Adipocyte (in vitro differentiated cells): ENCODE data around the gene CASP8.
"Not testable (repeated sequence)": the region's sequence is repeated elsewhere in the genome, so short reads cannot be mapped to it uniquely, and the experiment has no call there.

Experiments used
- DNase-seq: peaks from one replicate; pipeline ENCODE4 v3.0.0-alpha.2; 2015; ENCODE audit warnings: low read depth
- H3K27me3 ChIP-seq: replicated peaks from 2 replicates; pipeline ENCODE4 v1.7.0; 2013; ENCODE audit warnings: mild to moderate bottlenecking, low read length, moderate library complexity; ENCODE audit not compliant: control insufficient read depth, insufficient read depth
- H3K36me3 ChIP-seq: 2 replicates; pipeline ENCODE4 v1.7.0; 2013; ENCODE audit warnings: low read length, mild to moderate bottlenecking, moderate library complexity; ENCODE audit not compliant: control insufficient read depth, insufficient read depth, severe bottlenecking
- H3K4me1 ChIP-seq: 2 replicates; pipeline ENCODE4 v1.7.0; 2013; ENCODE audit warnings: mild to moderate bottlenecking, low read length, moderate library complexity; ENCODE audit not compliant: control insufficient read depth, insufficient read depth
- H3K4me3 ChIP-seq: 2 replicates; pipeline ENCODE4 v1.7.0; 2013; ENCODE audit warnings: mild to moderate bottlenecking, low read length, moderate library complexity
- H3K9ac ChIP-seq: 2 replicates; pipeline ENCODE4 v1.7.0; 2013; ENCODE audit warnings: mild to moderate bottlenecking, low read length, moderate library complexity
- H3K9me3 ChIP-seq: 2 replicates; pipeline ENCODE4 v1.7.0; 2013; ENCODE audit warnings: mild to moderate bottlenecking, low read length, moderate library complexity; ENCODE audit not compliant: control insufficient read depth

CASP8 gene

DNA sequence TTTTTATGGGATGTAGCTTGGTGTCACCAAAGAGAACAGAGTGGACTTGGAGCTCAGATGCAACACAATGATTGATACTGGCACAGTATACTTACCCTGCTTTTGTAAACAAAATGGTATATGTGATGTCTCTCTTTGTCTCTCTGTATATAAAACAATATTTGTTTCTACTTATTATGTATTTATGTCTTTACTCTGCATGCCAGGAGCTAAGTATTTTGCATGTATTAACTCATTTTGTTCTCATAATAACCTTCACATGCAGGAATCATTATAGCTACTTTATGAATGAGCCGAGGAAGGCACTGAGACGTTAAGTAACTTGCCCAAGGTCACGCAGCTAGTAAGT lies 27.9 kb upstream of the CASP8 start:
- H3K4me1 ChIP-seq: peaks cover 38% of the 10 kb centered on the region
- H3K36me3 ChIP-seq: no peaks in the 10 kb centered on the region
- no peak for DNase-seq
- H3K9ac ChIP-seq: no peak overlapping the region
- no peaks in the 10 kb centered on the region for H3K9me3 ChIP-seq
- H3K27me3 ChIP-seq: no peaks in the 10 kb centered on the region
- no peak overlapping the region for H3K4me3 ChIP-seq

DNA sequence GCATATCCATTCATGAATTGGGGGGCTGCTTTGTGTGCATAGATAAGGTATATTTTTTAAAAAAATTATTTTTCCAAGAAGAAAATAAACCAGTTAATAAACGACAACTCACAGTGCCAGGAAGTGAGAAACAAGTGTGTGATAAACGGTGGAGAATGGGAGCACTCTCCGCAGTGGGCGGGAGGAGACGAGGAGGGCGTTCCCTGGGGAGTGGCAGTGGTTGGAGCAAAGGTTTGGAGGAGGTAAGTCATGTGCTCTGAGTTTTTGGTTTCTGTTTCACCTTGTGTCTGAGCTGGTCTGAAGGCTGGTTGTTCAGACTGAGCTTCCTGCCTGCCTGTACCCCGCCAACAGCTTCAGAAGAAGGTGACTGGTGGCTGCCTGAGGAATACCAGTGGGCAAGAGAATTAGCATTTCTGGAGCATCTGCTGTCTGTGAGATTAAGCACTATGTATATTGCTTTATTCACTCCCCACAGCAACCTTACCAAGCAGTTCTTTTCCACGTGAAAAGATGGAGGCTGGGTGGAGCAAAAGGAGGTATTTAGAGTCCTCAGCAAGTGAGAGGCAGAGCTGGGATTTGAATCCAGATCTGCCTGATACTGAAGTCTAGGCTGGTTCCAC lies 27.0 kb upstream of the CASP8 start:
- H3K4me3 ChIP-seq: no peak overlapping the region
- DNase-seq: no peak
- H3K36me3 ChIP-seq: no peaks in the 10 kb centered on the region
- H3K9ac ChIP-seq: peak overlapping the region; percentile 49
- no peaks in the 10 kb centered on the region for H3K9me3 ChIP-seq
- H3K27me3 ChIP-seq: no peaks in the 10 kb centered on the region
- peaks cover 38% of the 10 kb centered on the region for H3K4me1 ChIP-seq

DNA sequence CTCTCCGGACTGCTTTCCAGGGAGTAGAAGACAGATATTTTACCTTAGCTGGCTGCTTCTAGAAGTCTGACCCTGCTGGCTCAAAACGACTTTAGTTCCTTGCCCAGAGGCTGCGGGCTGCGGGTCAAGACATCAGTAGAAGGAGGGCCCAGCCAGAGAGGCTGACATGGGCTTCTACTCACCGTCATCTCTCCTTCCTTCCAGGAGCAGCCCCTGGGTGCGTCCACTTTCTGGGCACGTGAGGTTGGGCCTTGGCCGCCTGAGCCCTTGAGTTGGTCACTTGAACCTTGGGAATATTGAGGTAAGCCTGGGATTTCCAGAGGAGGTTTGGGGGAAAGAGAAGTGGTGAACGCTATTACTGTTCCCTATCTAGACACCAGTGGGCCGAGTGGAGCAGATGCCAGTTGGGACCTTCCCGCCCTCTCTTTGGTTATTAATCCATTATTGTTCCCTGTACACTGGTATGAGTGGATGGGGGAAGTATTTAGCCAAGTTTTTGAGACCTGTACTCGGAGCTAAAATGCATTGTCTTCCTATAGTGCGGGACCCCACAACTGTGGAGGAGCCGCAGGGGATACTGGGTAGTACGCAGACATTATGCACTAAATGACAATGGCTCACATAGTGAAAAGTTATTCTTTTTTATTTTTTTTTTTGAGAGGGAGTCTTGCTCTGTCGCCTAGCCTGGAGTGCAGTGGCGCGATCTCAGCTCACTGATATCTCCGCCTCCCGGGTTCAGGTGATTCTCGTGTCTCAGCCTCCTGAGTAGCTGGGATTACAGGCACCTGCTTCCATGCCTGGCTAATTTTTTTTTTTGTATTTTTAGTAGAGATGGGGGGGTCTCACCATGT lies 26.3 kb upstream of the CASP8 start:
- Histone ChIP-seq H3K9ac (no peak overlapping the region), H3K36me3 (no peaks in the 10 kb centered on the region), H3K4me1 (peaks cover 31% of the 10 kb centered on the region), H3K27me3 (no peaks in the 10 kb centered on the region), H3K4me3 (no peak overlapping the region), H3K9me3 (no peaks in the 10 kb centered on the region)
- no peak for DNase-seq

DNA sequence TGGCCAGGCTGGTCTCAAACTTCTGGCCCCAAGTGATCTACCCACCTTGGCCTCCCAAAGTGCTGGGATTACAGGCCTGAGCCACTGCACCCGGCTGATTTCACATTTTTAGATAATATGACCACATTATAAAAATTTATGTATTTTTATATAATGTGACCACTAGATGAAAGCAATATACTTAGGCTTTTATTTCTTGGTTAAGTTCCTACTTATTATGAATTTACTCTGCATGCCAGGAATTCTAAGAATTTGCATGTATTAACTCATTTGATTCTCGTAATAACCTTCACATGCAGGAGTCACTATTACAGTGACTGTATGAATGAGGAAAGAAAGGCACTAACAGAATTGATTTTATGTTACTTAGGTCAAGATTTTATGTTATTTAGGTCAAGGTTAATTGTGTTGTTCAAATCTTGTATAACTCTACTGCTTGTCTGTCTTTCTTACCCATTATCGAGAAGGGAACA lies 25.6 kb upstream of the CASP8 start:
- H3K36me3 ChIP-seq: no peaks in the 10 kb centered on the region

DNA sequence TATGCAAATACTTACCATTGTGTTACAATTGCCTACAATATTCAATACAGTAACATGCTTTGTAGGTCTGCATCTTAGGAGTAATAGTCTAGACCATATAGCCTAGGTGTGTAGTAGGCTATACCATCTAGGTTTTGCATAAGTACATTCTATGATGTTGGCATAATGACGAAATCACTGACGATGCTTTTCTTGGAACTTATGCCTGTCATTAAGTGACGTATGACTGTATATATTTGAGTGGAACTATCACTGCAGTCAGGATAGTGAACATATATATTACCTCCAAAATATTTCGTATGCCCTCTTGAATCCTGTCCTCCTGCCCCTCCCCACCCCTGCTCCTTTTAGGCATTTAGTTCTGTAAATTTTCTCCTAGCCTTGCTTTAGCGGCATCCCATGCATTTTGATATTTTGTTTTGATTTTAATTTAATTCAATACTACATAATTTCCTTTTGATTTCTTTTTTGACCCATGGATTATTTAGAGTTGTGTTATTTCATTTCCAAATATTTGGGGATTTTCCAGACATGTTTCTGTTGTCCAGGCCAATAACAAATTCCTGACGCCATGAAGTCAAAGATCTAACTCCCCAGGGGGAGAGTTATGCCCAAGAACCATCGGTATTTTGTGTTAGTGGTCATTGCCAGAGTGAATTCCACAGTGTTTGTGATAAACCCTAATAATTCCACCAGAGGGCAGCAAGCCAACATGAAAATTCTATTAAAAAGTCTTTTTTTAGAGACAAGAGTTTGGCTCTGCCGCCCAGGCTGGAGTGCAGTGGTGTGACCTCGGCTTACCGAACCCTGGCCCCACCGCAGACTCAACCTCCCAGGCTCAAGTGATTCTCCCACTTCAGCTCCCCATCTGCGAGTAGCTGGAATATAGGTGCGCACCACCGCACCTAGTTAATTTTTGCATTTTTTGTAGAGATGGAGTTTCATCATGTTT lies 24.2 kb upstream of the CASP8 start:
- Histone ChIP-seq H3K9ac (peak overlapping the region; percentile 71), H3K27me3 (no peaks in the 10 kb centered on the region), H3K4me3 (peak overlapping the region; percentile 69), H3K36me3 (no peaks in the 10 kb centered on the region), H3K4me1 (peaks cover 34% of the 10 kb centered on the region), H3K9me3 (no peaks in the 10 kb centered on the region)
- peak; percentile 94 for DNase-seq

More for the DNA sequence above, 25.6 kb upstream of the CASP8 start:
- Histone ChIP-seq H3K9me3 (no peaks in the 10 kb centered on the region), H3K27me3 (no peaks in the 10 kb centered on the region), H3K4me1 (peaks cover 29% of the 10 kb centered on the region), H3K9ac (no peak overlapping the region), H3K4me3 (no peak overlapping the region)
- no peak for DNase-seq

DNA sequence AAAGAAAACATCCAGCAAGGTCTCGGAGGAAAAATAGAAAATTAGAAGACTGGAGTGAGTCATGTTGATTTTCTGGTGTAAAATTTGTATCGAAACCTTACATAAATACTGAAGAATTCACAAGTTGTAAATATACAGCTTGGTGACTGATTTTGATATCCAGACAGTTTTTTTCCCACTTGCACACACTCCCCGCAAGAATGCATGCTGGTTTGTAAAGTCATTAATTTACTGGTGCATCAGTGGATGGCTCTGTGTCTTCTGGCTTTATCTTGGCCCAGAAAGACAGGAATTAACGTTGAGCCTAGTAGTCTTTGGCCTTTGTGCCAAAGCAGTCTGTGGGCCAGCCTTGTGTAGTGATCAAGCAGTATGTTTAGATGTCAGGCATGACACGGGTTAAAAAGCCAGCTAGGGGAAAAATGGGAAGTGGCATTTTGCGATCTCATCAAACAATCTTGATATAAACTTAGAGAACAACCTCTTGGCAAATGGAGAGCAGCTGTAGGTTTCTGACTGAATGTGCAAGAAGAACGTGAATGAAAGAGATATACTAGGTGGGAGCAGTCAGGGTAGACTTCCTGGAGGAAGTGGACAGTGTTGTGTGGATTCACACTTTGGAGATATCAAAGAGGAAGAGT lies 22.7 kb upstream of the CASP8 start:
- DNase-seq: no peak
- H3K4me3 ChIP-seq: no peak overlapping the region

DNA sequence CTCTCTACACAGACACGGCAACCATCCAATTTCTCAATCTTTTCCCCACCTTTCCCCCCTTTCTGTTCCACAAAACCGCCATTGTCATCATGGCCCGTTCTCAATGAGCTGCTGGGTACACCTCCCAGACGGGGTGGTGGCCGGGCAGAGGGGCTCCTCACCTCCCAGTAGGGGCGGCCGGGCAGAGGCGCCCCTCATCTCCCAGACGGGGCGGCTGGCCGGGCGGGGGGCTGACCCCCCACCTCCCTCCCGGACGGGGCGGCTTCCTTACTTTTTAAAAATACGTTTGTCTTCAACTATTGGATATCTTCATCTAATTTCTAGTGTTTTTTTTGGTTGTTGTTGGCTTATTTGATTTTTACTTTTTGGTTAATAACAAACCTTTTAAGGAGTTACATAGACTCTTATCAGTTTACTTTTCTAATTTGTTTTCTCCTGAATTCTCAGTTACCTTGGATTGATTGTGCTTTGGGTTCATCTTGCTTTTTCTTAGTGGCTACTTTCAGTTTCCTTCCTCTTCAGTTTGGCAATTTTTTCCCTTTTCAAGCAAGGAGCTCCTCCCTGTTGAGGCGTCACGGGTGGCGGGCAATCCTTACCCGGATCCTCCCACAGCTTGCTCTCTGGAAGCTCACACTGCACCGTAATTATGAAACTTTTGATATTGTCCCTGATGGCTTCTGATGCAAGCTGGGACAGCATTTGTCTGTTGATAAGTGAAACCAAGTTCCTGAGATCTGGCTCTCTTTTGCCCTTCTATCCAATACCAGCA lies 21.0 kb upstream of the CASP8 start:
- peak overlapping the region; percentile 57 for H3K9ac ChIP-seq
- not testable (repeated sequence) for H3K27me3 ChIP-seq, H3K36me3 ChIP-seq, DNase-seq, H3K9me3 ChIP-seq
- peak overlapping the region; percentile 56 for H3K4me3 ChIP-seq
- peaks cover 34% of the 10 kb centered on the region for H3K4me1 ChIP-seq

More for the DNA sequence above, 22.7 kb upstream of the CASP8 start:
- H3K27me3 ChIP-seq: no peaks in the 10 kb centered on the region
- no peaks in the 10 kb centered on the region for H3K36me3 ChIP-seq
- peak overlapping the region; percentile 71 for H3K9ac ChIP-seq
- peaks cover 34% of the 10 kb centered on the region for H3K4me1 ChIP-seq
- H3K9me3 ChIP-seq: no peaks in the 10 kb centered on the region

DNA sequence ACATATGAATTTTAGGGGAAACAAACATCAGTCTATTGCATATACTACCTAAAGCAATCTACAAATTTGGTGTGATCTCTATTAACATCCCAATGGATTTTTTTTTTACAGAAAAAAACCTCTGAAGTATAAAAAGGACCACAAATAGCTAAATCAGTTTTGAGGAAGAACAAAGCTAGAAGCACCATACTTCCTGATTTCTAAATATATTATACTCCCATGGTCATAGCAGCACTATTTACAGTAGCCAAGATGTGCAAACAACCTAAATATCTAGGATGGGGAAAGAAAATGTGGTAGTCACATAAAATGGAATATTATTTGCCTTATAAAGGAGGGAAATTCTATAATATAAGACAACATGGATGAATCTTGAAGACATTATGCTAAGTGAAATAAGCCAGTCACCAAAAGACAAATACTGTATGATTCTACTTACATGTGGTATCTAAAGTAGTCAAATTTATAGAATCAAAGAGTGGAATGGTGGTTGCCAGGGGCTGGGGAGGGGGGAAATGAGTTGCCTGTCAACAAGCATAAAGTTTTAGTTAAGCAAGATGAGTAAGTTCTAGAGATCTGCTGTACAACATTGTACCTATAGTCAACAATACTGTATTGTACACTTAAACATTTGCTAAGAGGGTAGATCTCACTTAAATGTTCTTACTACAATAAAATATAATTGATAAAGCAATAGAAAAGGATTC lies 17.6 kb upstream of the CASP8 start:
- no peaks in the 10 kb centered on the region for H3K36me3 ChIP-seq
- H3K4me1 ChIP-seq: peaks cover 26% of the 10 kb centered on the region
- H3K27me3 ChIP-seq: no peaks in the 10 kb centered on the region
- H3K4me3 ChIP-seq: no peak overlapping the region
- no peak for DNase-seq
- no peak overlapping the region for H3K9ac ChIP-seq
- no peaks in the 10 kb centered on the region for H3K9me3 ChIP-seq

DNA sequence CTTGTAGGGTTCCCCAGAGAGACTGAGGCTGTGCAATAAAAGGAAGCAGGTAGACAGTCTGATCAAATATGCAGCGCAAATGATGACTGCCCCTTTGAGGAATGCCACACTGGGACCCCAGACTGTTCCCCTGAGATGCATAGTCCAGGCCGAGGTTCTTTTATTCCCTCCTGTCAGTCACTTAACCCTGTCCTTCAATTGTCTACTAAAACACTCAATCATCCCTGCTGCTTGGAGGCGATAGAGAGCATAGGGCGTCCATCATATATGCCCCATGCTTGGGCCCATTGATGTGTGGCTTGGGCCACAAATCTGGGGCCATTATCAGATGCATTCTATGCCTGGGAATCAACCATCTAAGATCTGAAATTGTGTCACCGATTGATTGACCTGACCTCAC lies 15.5 kb upstream of the CASP8 start:
- Histone ChIP-seq H3K27me3 (no peaks in the 10 kb centered on the region), H3K36me3 (no peaks in the 10 kb centered on the region), H3K9me3 (no peaks in the 10 kb centered on the region), H3K4me1 (peaks cover 21% of the 10 kb centered on the region), H3K4me3 (no peak overlapping the region), H3K9ac (no peak overlapping the region)
- no peak for DNase-seq

DNA sequence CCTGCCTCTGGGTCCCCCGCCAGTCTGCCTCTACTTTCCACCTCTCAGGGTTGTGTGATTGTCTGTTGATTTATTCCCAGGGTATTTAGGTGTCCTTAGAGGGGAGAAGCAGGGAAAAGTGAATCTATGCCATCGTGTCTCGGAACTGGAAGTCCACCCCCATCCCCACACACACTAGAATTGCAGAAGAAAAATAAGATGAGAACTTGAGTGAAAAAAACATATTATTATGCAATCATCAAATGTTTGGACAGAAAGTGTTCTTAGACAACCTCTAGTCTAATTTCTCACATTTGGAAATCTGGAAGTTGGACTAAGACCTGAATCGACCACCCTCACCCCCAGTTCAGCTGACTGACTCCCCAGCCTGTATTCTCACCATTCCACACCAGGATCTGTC lies 14.1 kb upstream of the CASP8 start:
- Histone ChIP-seq H3K4me3 (no peak overlapping the region), H3K9me3 (no peaks in the 10 kb centered on the region), H3K36me3 (no peaks in the 10 kb centered on the region), H3K9ac (peak overlapping the region; percentile 43), H3K4me1 (peaks cover 17% of the 10 kb centered on the region), H3K27me3 (no peaks in the 10 kb centered on the region)
- DNase-seq: no peak
